PC-3 (cell line): Measurements from ENCODE around the gene FAM13A. TPM values are rescaled to one million over a fixed set of nuclear protein-coding genes. Genes with fewer than 3 reads are reported as not detected.

Source experiments
- ATAC-seq: fragments of 200-7000 bp; cut with Tn5 transposase; 2 replicates; pipeline ENCODE4 v1.9.1; 2020; ENCODE audit warnings: mild to moderate bottlenecking, moderate library complexity
- BruUV-seq: library from RNA; stranded (reverse); fragments of 400-500 nt; replicated peaks from 2 replicates; lab custom pipeline; 2021; lab: Mats Ljungman, UMichigan
- CTCF ChIA-PET: fragments of 300-600 bp; sonication (Branson Sonifier 250); formaldehyde crosslinking; loops from one replicate; lab custom pipeline; 2022; ENCODE audit warnings: antibody characterized with exemption; lab: Charles Lee
- POLR2A ChIA-PET: fragments of 300-600 bp; sonication (Branson Sonifier 250); formaldehyde crosslinking; loops from one replicate; lab custom pipeline; 2022; ENCODE audit warnings: antibody characterized with exemption; ENCODE audit not compliant: unreplicated experiment; lab: Charles Lee
- DNase-seq: peaks from one replicate; pipeline ENCODE4 v3.0.0-alpha.2; 2015
- H2AFZ ChIP-seq: fragments of 300-600 bp; sonication (generic); 2 replicates; pipeline ENCODE4 v1.6.0; 2016; ENCODE audit warnings: antibody characterized with exemption, low read length
- H3F3A ChIP-seq: fragments of 300-600 bp; sonication (generic); one replicate; pipeline ENCODE4 v1.6.0; 2017; ENCODE audit warnings: antibody characterized with exemption, low read length, control low read depth, mild to moderate bottlenecking; ENCODE audit not compliant: unreplicated experiment
- H3K27ac ChIP-seq: fragments of 300-600 bp; sonication (generic); 2 replicates; pipeline ENCODE4 v1.5.1; 2016; ENCODE audit warnings: mild to moderate bottlenecking, low read length
- H3K27me3 ChIP-seq: fragments of 300-600 bp; sonication (generic); 2 replicates; pipeline ENCODE4 v1.6.1; 2016; ENCODE audit warnings: low read length, mixed read lengths
- H3K36me3 ChIP-seq: fragments of 300-600 bp; sonication (generic); 2 replicates; pipeline ENCODE4 v1.6.1; 2016; ENCODE audit warnings: low read depth, mixed run types, low read length, mixed read lengths
- H3K4me1 ChIP-seq: fragments of 300-600 bp; sonication (generic); 2 replicates; pipeline ENCODE4 v1.5.1; 2016; ENCODE audit warnings: low read length; ENCODE audit not compliant: insufficient read depth
- H3K4me2 ChIP-seq: fragments of 300-600 bp; sonication (generic); 2 replicates; pipeline ENCODE4 v1.6.0; 2016; ENCODE audit warnings: low read length
- H3K4me3 ChIP-seq: fragments of 300-600 bp; sonication (generic); 2 replicates; pipeline ENCODE4 v1.5.1; 2016; ENCODE audit warnings: mild to moderate bottlenecking, low read length, mixed read lengths
- H3K79me2 ChIP-seq: fragments of 300-600 bp; sonication (generic); 2 replicates; pipeline ENCODE4 v1.6.1; 2017; ENCODE audit warnings: low read length, mixed read lengths
- H3K9ac ChIP-seq: fragments of 300-600 bp; sonication (generic); 2 replicates; pipeline ENCODE4 v1.6.0; 2016; ENCODE audit warnings: mild to moderate bottlenecking, low read length
- H3K9me2 ChIP-seq: fragments of 300-600 bp; sonication (generic); replicated peaks from 2 replicates; pipeline ENCODE4 v1.6.1; 2016; ENCODE audit warnings: mixed run types, low read length, mixed read lengths
- H3K9me3 ChIP-seq: fragments of 300-600 bp; sonication (generic); 2 replicates; pipeline ENCODE4 v1.6.1; 2016; ENCODE audit warnings: low read length, mixed read lengths
- H4K20me1 ChIP-seq: fragments of 300-600 bp; sonication (generic); 2 replicates; pipeline ENCODE4 v1.6.1; 2016; ENCODE audit warnings: low read length, mixed read lengths
- EZH2 ChIP-seq: fragments of 300-600 bp; sonication (generic); IDR thresholded peaks from one replicate; pipeline ENCODE4 v1.6.1; 2017; ENCODE audit warnings: antibody characterized with exemption, mild to moderate bottlenecking, low read length; ENCODE audit not compliant: unreplicated experiment
- EZH2phosphoT487 ChIP-seq: fragments of 300-600 bp; sonication (generic); IDR thresholded peaks from 2 replicates; pipeline ENCODE4 v1.6.1; 2018; ENCODE audit warnings: mild to moderate bottlenecking, antibody characterized with exemption, low read length, borderline replicate concordance
- intact Hi-C: fragments of 100-400 bp; cut with micrococcal nuclease; formaldehyde crosslinking; loops from 2 replicates; pipeline ENCODE4 v1.9.0; 2023
- total RNA-seq: library from RNA; depleted of rRNA; stranded (reverse); fragments of >200 nt; gene quantifications from 2 replicates; pipeline ENCODE4 v1.2.3, GENCODE V29; 2014
- TF ChIP-seq, protein P1 (sequence below): fragments of 300-600 bp; sonication (generic); conservative IDR thresholded peaks from 2 replicates; pipeline ENCODE4 v1.5.1; 2017; ENCODE audit warnings: antibody characterized with exemption, low read depth, mild to moderate bottlenecking, low read length

FAM13A gene
- total RNA-seq, 1 experiment from 2014 or later: 8.6 TPM

DNA sequence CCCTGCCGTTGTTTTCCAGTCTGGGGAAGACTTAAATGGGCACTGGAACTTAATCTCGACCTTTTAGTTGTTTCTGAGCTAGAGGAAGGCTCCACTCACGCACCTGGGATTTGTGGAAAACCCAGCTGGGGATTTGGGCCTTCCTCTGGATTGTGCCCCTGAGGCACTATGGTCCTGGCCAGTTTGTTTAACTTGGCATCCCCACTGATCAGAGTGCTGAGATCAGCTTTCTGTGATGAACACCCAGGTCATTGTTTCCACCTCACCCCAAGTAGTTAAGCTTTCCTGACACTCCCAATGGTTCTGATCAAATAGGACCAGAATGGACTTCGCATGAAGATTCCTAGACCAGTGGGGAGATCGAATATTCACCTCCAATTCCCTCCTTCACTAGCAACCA, 338.9 kb downstream of the FAM13A start:
- Histone ChIP-seq H3K27ac (no peak overlapping the region), H3K9me3 (no peaks in the 10 kb centered on the region), H3K4me2 (no peak overlapping the region), H3K4me1 (no peaks in the 10 kb centered on the region), H3K79me2 (no peaks in the 10 kb centered on the region), H3K27me3 (no peaks in the 10 kb centered on the region), H3F3A (no peaks in the 10 kb centered on the region), H3K9me2 (no peaks in the 10 kb centered on the region), H2AFZ (no peak overlapping the region), H3K4me3 (no peak overlapping the region), H3K9ac (no peak overlapping the region), H4K20me1 (no peaks in the 10 kb centered on the region), H3K36me3 (peaks cover 11% of the 10 kb centered on the region)
- no peak for DNase-seq
- CTCF ChIA-PET: no interaction called here
- no TSS peak for BruUV-seq
- intact Hi-C loops: no loop called here
- POLR2A ChIA-PET: no interaction called here
- ATAC-seq: no peak
- TF ChIP-seq EZH2phosphoT487: no peak
- no peak for TF ChIP-seq EZH2
- TF ChIP-seq, protein P1, sequence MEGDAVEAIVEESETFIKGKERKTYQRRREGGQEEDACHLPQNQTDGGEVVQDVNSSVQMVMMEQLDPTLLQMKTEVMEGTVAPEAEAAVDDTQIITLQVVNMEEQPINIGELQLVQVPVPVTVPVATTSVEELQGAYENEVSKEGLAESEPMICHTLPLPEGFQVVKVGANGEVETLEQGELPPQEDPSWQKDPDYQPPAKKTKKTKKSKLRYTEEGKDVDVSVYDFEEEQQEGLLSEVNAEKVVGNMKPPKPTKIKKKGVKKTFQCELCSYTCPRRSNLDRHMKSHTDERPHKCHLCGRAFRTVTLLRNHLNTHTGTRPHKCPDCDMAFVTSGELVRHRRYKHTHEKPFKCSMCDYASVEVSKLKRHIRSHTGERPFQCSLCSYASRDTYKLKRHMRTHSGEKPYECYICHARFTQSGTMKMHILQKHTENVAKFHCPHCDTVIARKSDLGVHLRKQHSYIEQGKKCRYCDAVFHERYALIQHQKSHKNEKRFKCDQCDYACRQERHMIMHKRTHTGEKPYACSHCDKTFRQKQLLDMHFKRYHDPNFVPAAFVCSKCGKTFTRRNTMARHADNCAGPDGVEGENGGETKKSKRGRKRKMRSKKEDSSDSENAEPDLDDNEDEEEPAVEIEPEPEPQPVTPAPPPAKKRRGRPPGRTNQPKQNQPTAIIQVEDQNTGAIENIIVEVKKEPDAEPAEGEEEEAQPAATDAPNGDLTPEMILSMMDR: no peak

DNA sequence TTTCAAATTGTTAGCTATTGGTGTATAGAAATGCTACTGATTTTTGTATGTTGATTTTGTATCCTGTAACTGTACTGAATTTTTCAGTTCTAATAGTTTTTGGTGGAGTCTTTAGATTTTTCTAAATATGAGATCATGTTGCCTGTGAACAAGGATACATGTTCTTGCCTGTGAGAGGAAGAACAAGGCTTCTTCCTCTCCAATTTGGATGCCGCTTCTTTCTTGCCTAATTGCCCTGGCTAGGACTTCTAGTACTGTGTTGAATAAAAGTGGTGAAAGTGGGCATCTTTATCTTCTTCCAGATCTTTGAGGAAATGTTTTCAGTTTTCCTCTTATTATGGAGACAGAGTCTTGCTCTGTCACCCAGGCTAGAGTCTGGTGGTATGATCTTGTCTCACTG, 343.2 kb downstream of the FAM13A start:
- BruUV-seq: no TSS peak
- no peaks in the 10 kb centered on the region for H3K27me3 ChIP-seq
- no peaks in the 10 kb centered on the region for H3K4me1 ChIP-seq
- H3K79me2 ChIP-seq: no peaks in the 10 kb centered on the region
- H3K9ac ChIP-seq: no peak overlapping the region
- peaks cover 11% of the 10 kb centered on the region for H3K36me3 ChIP-seq
- H3K9me3 ChIP-seq: no peaks in the 10 kb centered on the region
- CTCF ChIA-PET: no interaction called here
- no peak for ATAC-seq
- intact Hi-C loops: no loop called here
- no peak overlapping the region for H3K4me2 ChIP-seq
- no peak overlapping the region for H2AFZ ChIP-seq
- no peaks in the 10 kb centered on the region for H4K20me1 ChIP-seq
- TF ChIP-seq EZH2 (no peak), EZH2phosphoT487 (no peak)
- TF ChIP-seq, protein P1: no peak
- POLR2A ChIA-PET: no interaction called here
- no peak overlapping the region for H3K4me3 ChIP-seq
- no peaks in the 10 kb centered on the region for H3F3A ChIP-seq
- H3K9me2 ChIP-seq: no peaks in the 10 kb centered on the region
- no peak overlapping the region for H3K27ac ChIP-seq
- DNase-seq: no peak

DNA sequence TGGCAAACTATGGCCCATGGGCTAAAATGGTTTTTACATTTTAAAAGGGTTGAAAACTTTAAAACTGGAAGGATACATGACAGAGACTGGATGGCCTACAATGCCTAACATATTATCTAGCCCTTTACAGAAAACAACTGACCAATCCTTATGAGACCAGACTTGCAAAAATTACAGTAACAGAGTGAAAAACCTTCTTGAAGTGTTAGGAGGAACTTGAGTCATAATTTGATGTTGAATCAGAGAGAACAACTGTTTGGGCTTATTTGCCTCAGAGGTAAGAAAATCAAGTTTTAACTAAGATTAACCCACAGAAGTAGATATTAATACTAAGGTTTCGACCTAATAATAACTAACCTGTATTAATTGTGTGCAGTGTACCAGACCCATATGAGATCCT, 347.0 kb downstream of the FAM13A start:
- Histone ChIP-seq H3K79me2 (no peaks in the 10 kb centered on the region), H2AFZ (no peak overlapping the region), H3K9ac (no peak overlapping the region), H3K4me2 (no peak overlapping the region), H3K4me3 (no peak overlapping the region), H3K27ac (no peak overlapping the region), H3K36me3 (no peaks in the 10 kb centered on the region), H4K20me1 (no peaks in the 10 kb centered on the region), H3K27me3 (no peaks in the 10 kb centered on the region), H3K4me1 (peaks cover 12% of the 10 kb centered on the region), H3K9me2 (no peaks in the 10 kb centered on the region), H3F3A (no peaks in the 10 kb centered on the region), H3K9me3 (no peaks in the 10 kb centered on the region)
- ChIA-PET CTCF (no interaction called here), POLR2A (no interaction called here)
- intact Hi-C loops: loop anchor here (10.0 kb wide), 1 partner anchor 255 kb away; no protein-coding TSS in a partner anchor
- ATAC-seq: no peak
- no peak for DNase-seq
- BruUV-seq: no TSS peak
- TF ChIP-seq, protein P1: no peak
- TF ChIP-seq EZH2 (no peak), EZH2phosphoT487 (no peak)
